ENCODE data around the gene MICB. TPM values are rescaled to one million over a fixed set of nuclear protein-coding genes. Genes with fewer than 3 reads are reported as not detected.

The MICB gene
- total RNA-seq, 1 donor = 16.6 TPM

GRCh38 chr6:31467151-31467550 is 30.8 kb upstream of the MICB start:
- DNase-seq (ENCODE audit: low read depth) = no peak
- TF ChIP-seq CTCF (IDR thresholded peaks at IDR 0.05; ENCODE audit: insufficient read depth, low read length) = no peak
- no peak overlapping the region for H3K4me3 ChIP-seq (ENCODE audit: low read depth, low read length)

GRCh38 chr6:31468311-31468710 is 29.6 kb upstream of the MICB start:
- H3K4me3 ChIP-seq (ENCODE audit: low read depth, low read length) = no peak overlapping the region
- TF ChIP-seq CTCF (IDR thresholded peaks at IDR 0.05; ENCODE audit: insufficient read depth, low read length) = no peak
- DNase-seq (ENCODE audit: low read depth) = no peak

GRCh38 chr6:31470801-31471200 is 27.1 kb upstream of the MICB start:
- no peak overlapping the region for H3K4me3 ChIP-seq (ENCODE audit: low read depth, low read length)
- TF ChIP-seq CTCF (IDR thresholded peaks at IDR 0.05; ENCODE audit: insufficient read depth, low read length) = no peak
- DNase-seq (ENCODE audit: low read depth) = no peak

- H3K4me3 ChIP-seq (ENCODE audit: low read depth, low read length) = no peak overlapping the region
- DNase-seq (ENCODE audit: low read depth) = no peak
- TF ChIP-seq CTCF (IDR thresholded peaks at IDR 0.05; ENCODE audit: insufficient read depth, low read length) = no peak
These were observed 26.2 kb upstream of the MICB start for GRCh38 chr6:31471711-31472110.

- no peak for DNase-seq (ENCODE audit: low read depth)
- H3K4me3 ChIP-seq (ENCODE audit: low read depth, low read length) = no peak overlapping the region
- no peak for TF ChIP-seq CTCF (IDR thresholded peaks at IDR 0.05; ENCODE audit: insufficient read depth, low read length)
These were observed 25.7 kb upstream of the MICB start for GRCh38 chr6:31472259-31472658.

GRCh38 chr6:31473244-31473643 is 24.7 kb upstream of the MICB start:
- no peak overlapping the region for H3K4me3 ChIP-seq (ENCODE audit: low read depth, low read length)
- TF ChIP-seq CTCF (IDR thresholded peaks at IDR 0.05; ENCODE audit: insufficient read depth, low read length) = no peak
- DNase-seq (ENCODE audit: low read depth) = no peak

All from fibroblast of the aortic adventitia (primary cell).